Measurements from ENCODE around the gene IL17RD. TPM values are rescaled to one million over a fixed set of nuclear protein-coding genes. Genes with fewer than 3 reads are reported as not detected.

IL17RD gene
- polyA plus RNA-seq, 3 donors = 50.0 to 55.1 (median 53.1) TPM

DNA sequence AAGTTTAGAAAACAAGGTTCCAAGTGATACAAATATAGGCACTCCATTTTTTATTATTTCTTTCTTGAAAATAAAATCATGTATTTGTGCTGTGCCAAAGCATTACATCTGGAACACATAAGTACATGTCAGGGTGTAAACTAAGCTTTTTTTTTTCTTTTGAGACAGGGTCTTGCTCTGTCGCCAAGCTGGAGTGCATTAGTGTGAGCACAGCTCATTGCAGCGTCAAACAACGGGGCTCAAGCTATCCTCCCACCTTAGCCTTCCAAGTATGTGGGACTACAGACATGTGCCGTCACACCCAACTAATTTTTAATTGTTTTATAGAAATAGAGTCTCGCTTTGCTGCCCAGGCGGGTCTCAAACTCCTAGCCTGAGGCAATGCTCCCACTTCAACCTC lies 95.7 kb downstream of the IL17RD start:
- no peak for DNase-seq

DNA sequence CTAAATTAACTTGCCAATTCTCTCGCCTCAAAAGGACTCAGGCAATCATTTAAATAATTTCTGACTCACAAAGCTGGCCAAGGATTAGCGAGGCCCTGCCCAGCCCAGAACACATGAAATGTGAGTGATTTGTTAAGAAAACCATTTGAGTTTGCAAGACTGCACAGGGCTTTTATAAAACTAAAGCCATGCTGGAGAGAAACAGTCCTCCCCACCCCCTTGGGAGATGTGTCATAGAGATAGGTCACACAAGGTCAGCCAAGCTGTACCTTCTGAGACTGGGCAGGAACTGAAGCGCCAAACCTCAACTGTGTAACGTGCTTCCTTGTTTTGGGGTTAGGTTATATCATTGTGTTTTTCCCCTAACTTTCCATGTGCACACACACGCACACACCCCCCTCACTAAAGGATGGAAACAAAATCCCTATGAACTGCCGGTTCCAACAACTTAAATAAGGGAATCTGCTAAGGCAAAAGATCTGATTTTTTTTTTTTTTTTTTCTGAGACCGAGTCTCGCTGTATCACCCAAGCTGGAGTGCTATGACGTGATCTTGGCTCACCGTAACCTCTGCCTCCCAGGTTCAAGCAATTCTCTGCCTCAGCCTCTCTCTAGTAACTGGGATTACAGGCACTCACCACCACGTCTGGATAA lies 96.6 kb downstream of the IL17RD start:
- DNase-seq = no peak

DNA sequence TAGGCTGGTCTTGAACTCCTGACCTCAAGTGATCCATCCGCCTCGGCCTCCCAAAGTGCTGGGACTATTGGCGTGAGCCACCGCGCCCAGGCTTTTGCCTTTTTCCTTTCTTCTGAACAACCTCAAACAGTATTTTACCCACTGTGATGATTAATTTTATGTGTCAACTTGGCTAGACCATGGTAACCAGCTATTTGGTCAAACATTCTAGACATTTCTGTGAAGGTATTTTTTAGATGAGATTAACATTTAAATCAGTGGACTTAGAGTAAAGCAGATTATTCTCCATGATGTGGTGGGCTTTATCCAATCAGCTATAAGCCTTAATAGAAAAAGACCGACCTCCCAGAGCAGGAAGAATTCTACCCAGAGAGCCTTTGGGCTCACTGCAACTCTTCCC lies 98.7 kb downstream of the IL17RD start:
- no peak for DNase-seq

DNA sequence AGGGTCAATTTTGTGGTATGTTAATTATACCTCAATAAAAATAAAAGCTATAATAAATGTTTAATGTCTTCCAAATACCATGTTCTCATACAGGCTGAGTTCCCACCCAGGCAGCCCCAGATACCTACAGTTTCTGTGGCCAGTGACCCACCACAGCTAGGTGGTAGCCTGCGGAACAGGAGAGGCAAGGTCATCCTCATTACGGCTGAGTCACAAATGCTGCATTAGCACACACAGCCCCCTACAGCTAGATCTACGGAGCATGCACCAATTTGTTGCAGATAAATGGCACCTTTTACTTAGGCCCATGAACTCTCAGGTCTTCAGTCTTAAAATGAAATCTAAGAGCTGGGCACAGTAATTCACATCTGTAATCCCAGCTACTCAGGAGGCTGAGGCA lies 99.6 kb downstream of the IL17RD start:
- DNase-seq = no peak

DNA sequence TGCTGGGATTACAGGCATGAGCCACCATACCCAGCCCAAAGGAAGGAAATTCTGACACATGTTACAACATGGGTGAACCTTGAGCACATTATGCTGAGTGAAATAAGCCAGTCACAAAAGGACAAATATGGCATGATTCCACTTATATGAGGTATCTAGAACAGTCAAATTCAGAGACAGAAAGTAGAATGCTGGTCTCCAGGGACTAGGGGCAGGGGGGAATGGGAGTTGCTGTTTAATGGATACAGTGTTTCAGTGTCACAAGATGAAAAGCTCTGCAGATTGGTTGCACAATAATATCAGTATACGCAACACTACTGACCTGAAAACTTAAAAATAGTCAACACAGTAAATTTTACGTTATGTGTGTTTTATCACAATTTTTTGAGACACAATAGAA lies 100.6 kb downstream of the IL17RD start:
- DNase-seq = no peak

DNA sequence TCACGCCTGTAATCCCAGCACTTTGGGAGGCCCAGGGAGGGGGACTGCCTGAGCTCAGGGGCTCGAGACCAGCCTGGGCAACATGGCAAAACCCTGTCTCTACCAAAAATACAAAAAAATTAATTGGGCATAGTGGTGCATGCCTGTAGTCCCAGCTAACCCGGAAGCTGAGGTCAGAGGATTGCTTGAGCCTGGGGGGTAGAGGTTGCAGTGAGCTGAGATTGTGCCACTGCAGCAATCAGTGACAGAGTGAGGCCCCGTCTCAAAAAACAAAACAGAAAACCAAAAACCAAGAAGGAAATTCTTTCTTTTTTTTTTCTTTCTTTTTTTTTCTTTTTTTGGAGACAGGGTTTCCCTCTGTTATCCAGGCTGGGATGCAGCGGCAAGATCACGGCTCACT lies 101.2 kb downstream of the IL17RD start:
- no peak for DNase-seq

DNA sequence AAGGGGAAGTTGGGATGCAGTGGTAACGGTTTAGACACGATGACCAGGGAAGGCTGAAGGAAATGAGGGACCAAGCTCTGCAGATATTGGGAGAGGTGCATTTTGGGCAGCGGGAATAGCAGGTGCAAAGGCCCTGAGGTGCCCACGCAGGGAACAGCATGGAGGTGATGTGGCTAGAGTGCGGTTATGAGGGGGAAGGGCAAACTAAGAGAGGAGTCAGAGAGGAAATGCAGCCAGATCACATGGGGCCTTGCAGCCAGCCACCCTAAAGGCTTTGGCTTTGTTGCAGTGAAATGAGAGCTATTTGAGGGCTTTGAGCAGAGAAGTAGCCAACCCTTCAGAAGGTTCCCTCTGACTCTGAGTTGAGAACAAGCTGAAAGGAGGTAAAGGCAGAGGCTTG lies 102.1 kb downstream of the IL17RD start:
- no peak for DNase-seq

DNA sequence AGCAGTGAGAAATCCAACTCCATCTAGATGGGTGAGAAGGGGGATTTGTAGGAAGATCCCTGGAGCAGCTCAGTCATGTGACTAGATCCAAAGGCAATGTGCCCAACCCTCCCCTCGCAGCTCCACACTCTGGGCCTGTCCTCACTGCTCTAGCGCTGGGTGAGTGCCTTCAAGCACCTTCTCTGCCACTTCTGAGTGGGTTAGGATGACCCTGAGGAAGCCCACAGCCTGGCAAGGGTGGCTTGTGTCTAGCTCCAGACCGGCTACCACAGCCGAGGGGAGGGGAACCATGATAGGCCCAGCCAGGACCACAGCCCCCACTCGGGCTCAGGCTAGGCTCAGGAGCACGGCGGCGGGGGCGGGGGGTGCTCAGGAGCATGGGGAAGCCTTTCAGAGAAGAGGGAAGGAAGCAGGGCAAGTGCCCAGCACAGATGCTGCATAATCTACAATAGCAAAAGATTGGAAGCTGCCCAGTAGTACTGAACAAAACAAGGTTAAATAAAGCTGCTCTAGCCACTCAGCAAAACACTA lies 103.0 kb downstream of the IL17RD start:
- no peak for DNase-seq

DNA sequence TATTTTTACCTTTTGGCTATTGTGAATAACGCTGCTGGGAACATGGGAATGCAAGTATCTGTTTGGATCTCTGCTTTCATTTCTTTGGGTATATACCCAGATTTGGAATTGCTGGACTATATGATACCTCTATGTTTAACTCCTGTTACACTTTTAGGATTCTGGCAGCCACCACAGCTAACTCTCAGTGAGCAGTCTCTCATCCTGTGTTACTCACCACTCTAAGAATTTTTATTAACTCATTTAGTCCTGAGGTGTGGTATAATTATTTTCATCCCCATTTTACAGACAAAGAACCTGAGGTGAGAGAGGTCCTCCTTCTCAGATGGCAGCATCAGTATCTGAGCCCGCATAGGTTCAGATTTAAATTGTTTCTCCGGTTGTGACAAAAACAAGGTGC lies 103.6 kb downstream of the IL17RD start:
- no peak for DNase-seq

DNA sequence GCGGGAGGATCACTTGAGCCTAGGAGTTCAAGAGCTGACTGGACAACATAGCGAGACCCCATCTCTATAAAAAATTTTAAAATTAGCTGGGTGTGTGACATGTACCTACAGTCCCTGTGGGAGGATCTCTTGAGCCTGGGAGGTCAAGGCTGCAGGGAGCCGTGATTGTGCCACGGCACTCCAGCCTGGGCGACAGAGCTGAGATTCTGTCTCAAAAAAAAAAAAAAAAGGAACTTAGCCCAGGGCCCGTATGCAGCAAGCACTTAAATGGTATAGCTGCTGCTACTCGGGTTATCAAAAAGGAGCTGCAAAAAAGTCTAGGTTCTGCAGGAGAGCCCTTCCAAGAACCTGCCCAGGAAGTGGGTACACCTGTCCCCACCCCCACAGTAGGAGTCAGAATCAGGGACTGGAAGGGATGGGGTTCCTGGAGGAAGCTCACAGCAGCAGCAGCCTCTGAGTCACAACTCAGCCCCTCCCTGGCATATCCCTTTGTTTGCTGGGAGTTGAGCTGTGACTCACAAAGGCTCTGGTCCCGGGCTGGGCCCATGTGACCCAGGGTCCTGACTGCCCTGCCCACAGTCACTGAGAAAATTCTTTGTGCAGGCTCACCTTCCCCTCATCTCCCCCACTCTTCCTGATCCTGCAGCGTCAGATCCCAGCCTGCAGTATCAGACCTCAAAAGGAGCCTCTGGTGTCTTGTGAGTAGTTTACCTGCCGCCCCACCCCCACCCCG lies 104.9 kb downstream of the IL17RD start, which contains the start of gene SPATA12:
TSS of gene SPATA12 (plus strand) at position 576 of the 733 bp plus-strand sequence. CDS start 13,031 bp downstream, outside the sequence.
- no peak for DNase-seq

DNA sequence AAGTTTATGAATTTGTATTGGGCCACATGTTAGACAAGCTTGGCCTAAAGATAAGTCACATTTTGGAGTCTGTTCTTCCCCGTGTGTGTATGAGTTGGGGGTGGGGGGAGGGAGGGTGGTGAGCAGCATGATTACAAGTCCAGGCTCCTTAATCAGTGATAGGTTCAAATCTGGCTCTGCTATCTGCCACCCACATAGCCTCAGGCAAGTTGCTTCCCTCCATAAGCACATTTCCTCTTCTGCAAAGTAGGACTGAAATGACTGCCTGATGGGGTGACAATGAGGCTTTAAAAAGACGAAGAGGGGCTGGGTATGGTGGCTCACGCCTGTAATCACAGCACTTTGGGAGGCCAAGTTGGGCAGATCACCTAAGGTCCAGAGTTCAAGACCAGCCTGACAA lies 105.7 kb downstream of the IL17RD start:
- DNase-seq = no peak

DNA sequence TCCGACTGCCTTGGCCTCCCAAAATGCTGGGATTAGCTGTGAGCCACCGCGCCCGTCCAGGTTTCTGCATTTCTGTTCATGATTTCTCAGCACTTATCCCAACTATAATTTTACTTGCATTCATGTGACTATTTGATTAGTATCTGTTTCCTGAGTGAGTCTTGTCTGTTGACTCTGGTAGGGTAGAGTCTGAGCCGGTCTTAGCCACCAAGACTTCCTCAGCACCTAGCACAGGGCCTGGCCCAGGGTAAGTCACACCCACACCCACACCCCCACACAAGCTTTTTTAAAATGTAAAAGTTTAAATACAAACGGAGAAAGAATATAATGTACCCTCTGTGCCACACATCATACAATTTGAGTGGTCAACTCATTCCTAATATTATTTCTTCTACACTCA lies 107.8 kb downstream of the IL17RD start:
- DNase-seq = no peak

DNA sequence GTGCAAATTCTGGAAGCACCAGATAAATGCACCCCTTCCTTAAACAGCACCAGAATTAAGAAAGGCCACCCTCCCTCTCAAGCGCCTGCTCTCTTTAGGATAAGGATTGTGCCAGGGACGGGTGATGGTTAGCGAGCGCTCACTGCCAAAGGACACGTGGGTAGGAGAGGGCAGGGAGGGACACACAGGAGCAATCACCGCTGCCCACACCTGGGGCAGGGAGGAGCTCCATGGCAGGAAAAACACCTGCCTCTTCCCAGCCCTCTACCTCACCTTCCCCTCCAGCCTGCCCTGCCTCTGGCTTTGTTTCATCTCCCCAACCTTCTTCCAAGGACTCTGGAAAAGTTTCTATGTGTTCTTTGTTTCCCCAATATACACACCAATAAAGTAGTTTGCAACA lies 112.0 kb downstream of the IL17RD start:
- no peak for DNase-seq

DNA sequence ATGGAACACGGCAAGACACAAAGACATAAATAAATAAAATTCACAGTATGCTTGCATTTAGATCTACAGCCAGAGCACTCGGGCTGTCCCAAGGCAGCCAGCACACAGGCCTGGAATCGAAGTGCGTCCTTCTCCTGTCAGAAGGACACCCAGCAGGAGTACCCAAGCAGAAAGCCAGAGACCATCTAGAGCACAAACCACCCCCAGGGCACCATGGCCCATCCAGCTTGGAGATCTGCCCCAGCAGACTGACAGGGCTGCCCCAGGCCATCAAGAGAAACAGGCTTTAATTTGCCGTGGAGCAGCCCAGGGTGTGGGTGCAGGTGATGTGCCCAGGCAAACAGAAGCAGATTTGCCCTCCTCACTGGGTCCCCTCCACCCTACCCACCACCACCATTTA lies 112.5 kb downstream of the IL17RD start:
- DNase-seq = no peak

DNA sequence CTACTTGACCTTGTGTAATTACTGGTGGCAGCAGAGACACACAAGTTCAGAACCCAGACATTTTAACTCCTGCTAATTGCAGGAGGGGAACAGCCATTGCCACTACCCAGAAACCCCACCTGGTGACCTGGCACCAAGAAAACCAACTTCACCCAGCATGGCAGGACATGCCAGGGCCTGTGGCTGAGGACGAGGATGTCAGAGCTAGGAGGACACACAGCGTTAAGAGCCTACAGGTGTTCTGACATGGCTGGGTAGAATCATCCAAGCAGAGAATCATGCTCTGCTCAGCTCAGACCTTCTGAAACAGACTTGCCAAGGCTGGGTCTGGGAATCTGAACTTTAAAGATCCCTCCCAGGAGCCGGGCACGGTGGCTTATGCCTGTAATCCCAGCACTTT lies 116.4 kb downstream of the IL17RD start:
- no peak for DNase-seq

DNA sequence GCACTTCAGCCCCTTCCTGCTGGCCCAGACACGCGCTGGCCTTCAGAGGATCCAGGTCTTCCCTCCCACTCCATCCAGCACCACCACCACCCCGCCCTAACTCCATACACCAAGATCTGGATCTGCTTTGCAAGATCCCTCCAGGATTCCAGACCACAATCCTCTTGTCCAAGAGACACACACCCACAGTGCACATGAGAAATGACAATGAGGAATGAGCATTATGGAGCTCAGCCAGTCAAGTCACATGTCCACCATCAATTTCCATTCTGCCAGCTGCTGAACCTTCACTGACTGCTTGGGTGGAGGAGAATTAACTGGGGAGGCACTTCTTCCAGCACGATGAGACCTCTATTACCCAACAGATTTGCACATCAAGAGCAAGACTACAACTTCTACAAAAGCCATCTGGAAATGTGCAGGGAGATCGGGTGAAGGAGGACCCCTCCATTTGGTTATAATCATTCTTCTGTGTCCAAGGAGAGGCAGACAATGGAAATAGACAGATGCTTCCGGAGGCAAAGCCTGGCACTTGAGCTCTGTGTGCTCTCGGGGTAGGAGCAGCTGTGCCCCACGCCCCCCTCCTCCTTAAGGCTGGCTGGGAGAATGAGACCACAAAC lies 117.0 kb downstream of the IL17RD start:
- no peak for DNase-seq

DNA sequence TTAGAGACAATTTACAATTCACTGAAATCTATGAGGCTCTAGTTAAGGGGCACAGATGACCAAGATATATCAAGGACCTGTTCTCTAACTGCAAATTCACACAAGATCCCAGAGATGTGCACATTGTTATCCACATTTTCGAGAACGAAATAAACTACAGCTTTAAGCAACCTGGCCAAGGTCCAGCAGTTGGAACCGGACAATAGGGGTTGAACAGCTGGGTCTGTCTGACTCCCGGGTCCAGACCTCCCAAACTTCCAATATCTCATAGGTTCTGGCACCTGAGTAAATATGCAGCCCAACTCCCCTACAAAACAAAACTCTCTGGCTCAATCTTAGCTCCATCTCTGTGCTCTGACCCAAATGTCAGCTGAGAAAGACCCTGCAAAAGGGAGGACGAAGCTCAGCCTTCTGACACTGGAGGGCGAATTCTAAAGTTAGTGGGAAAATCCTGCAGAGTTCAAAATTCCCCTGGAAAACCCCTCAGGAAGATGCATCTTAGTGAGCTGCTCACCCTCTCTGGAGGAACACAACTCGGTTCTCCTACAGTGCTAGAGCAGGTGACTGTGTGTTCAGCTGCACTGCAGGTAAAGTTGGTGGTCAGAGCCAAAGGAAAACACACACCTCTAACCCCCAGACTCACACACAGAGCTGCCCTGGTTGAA lies 118.9 kb downstream of the IL17RD start:
- DNase-seq = no peak

DNA sequence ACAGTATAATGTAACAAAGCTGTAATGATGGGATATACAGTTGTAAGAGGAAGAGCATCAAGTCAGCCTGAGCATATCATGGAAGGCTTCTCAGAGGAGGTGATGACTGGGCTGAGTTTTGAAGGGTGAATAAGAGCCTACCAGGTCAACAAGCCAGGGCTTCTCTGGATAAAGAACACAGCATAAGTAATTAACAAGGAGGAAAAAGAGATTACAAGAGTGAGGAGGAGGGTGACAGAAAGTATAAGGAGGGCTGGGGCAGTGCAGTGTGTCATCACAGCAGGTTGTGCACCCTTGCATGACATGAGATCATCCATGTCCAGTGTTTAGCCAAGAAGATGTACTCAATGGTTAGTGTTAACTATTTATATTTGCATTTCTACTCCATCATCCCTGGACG lies 121.6 kb downstream of the IL17RD start:
- no peak for DNase-seq

DNA sequence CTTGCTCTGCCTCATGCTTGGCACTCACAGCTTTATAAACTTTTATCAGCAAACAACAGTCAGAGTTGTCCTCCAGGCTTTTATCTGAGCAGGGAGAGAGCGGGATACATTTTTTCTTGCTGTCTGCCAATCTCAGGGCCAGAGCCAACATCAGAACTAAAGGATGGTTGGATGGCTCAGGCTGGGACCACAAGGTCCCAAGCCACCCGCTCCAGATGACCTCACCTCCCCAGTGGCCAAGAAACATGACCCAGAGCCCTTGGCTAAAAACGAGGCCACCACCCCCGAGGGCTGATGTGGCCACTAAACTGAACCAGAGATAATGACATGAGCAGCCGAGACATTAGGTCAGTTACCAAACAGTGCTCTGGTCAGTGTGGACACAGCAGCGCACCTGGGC lies 123.5 kb downstream of the IL17RD start:
- no peak for DNase-seq
